Measurements from ENCODE around the gene TRERF1.

DNA sequence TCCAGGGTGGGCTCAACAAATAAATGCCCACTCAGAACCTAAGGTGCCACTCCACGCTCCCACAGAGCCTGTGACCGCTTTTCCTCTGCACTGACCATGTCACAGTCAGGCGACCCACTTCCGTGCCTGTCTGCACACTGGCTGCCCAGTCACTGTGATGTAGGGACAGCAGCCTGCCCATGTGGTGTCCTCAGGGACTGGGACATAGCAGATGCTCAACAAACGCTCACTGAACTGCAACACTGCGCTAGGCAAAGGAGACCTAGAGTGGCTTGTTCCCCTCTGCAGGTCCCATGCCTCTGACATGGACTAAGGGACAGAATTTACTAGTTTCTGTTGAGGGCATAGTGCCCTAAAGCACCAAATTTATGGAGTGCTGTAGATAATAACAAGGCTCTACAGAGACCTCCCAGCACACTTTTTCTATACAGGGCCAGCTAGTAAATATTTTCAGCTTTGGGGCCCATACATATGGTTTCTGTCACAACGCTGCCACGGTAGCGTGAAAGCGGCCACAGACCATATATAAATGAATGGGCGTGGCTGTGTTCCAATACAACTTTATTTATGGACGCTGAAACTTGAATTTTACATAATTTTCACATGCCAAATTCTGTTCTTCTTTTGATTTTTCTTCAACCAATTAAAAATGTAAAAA, 176.2 kb downstream of the TRERF1 start:
- TF ChIP-seq, protein P1, sequence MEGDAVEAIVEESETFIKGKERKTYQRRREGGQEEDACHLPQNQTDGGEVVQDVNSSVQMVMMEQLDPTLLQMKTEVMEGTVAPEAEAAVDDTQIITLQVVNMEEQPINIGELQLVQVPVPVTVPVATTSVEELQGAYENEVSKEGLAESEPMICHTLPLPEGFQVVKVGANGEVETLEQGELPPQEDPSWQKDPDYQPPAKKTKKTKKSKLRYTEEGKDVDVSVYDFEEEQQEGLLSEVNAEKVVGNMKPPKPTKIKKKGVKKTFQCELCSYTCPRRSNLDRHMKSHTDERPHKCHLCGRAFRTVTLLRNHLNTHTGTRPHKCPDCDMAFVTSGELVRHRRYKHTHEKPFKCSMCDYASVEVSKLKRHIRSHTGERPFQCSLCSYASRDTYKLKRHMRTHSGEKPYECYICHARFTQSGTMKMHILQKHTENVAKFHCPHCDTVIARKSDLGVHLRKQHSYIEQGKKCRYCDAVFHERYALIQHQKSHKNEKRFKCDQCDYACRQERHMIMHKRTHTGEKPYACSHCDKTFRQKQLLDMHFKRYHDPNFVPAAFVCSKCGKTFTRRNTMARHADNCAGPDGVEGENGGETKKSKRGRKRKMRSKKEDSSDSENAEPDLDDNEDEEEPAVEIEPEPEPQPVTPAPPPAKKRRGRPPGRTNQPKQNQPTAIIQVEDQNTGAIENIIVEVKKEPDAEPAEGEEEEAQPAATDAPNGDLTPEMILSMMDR (IDR thresholded peaks at IDR 0.05), result no peak
- TF ChIP-seq POLR2A (IDR thresholded peaks at IDR 0.05), result no peak
